Spleen (tissue), 11 donors: ENCODE data around the gene ADH7. TPM values are rescaled to one million over a fixed set of nuclear protein-coding genes. Genes with fewer than 3 reads are reported as not detected.

Experiments
- DNase-seq: peaks from one replicate; pipeline ENCODE4 v3.0.0-alpha.2; 2020
- H3K27ac ChIP-seq, 8 donors: fragments of 200-600 bp; sonication (generic) in 7 of 8; 1 replicate in 4 of 8; 2 replicates in 4 of 8; pipeline versions ENCODE4 v1.5.0 to v1.8.0; 2016 to 2021; ENCODE audit warnings: inconsistent platforms in 4 of 8, mild to moderate bottlenecking in 4 of 8, moderate library complexity in 1 of 8
- H3K27me3 ChIP-seq, 7 donors: fragments of 200-600 bp; sonication (generic) in 6 of 7; replicated peaks in 1 of 7; 1 replicate in 4 of 7; 2 replicates in 3 of 7; pipeline versions ENCODE4 v1.5.0 to v1.8.0; 2016 to 2021; ENCODE audit warnings: inconsistent platforms in 3 of 7, mild to moderate bottlenecking in 1 of 7
- H3K36me3 ChIP-seq, 6 donors: fragments of 200-600 bp; sonication (generic) in 5 of 6; 1 replicate in 4 of 6; 2 replicates in 2 of 6; pipeline versions ENCODE4 v1.5.0 to v1.8.0; 2016 to 2021; ENCODE audit warnings: inconsistent platforms in 2 of 6
- H3K4me1 ChIP-seq, 6 donors: fragments of 200-600 bp; sonication (generic) in 5 of 6; 1 replicate in 3 of 6; 2 replicates in 3 of 6; pipeline versions ENCODE4 v1.5.0 to v1.8.0; 2016 to 2021; ENCODE audit warnings: inconsistent platforms in 3 of 6
- H3K4me3 ChIP-seq, 8 donors: fragments of 200-600 bp; sonication (generic) in 7 of 8; 1 replicate in 4 of 8; 2 replicates in 4 of 8; pipeline versions ENCODE4 v1.5.0 to v1.8.0; 2016 to 2021; ENCODE audit warnings: inconsistent platforms in 4 of 8, mild to moderate bottlenecking in 4 of 8, moderate library complexity in 2 of 8
- H3K9me3 ChIP-seq, 8 donors: fragments of 200-600 bp; sonication (generic) in 7 of 8; 1 replicate in 4 of 8; 2 replicates in 4 of 8; pipeline versions ENCODE4 v1.5.0 to v1.8.0; 2016 to 2021; ENCODE audit warnings: inconsistent platforms in 4 of 8
- CTCF ChIP-seq, 11 experiments: fragments of 200-600 bp in 7 of 11; fragments of 450-650 bp in 4 of 11; sonication (generic) in 4 of 11; IDR thresholded peaks in 8 of 11; conservative IDR thresholded peaks in 3 of 11; 1 replicate in 7 of 11; 2 replicates in 4 of 11; pipeline versions ENCODE4 v1.4.0 to v1.8.0; 2016 to 2021; ENCODE audit warnings: antibody characterized with exemption in 11 of 11, inconsistent platforms in 4 of 11, mild to moderate bottlenecking in 1 of 11
- POLR2A ChIP-seq, 3 donors: fragments of 450-650 bp; IDR thresholded peaks; one replicate each; pipeline ENCODE4 v1.5.1; 2017; ENCODE audit warnings: antibody characterized with exemption in 3 of 3, mild to moderate bottlenecking in 1 of 3
- POLR2AphosphoS5 ChIP-seq, 3 donors: sonication (generic); formaldehyde crosslinking; IDR thresholded peaks; one replicate each; pipeline ENCODE4 v1.5.1; 2017; ENCODE audit warnings: antibody characterized with exemption in 3 of 3
- WGBS, 5 donors: extraction: QIAGEN DNeasy Blood & Tissue Kit in 3 of 5; methylation state at CpG; one replicate each; pipeline versions ENCODE4 v1.1.5 to v1.1.7; 2013 to 2018; 5-methylcytosine and 5-hydroxymethylcytosine counted together
- intact Hi-C: fragments of 100-400 bp; cut with DNase I; formaldehyde crosslinking; loops from one replicate; pipeline ENCODE4 v1.15.0; 2023; ENCODE audit warnings: low total_unique reads
- polyA plus RNA-seq, 3 donors: library from polyadenylated mRNA; stranded (reverse); fragments of 200-250 nt; gene quantifications; one replicate each; pipeline ENCODE4 v1.2.1, GENCODE V29; 2013
- total RNA-seq, 7 donors: library from RNA; depleted of rRNA in 3 of 7; stranded (reverse); fragments of >200 nt in 3 of 7; fragmentation: NEBNext Ultra II Directional in 4 of 7; extraction: Animal tissue kit (Norgen Biotek cat#: 25700) in 4 of 7; gene quantifications; one replicate each; pipeline versions ENCODE4 v1.1.0 to v1.2.1, GENCODE V29; 2016 to 2021
- donor health status: healthy with polysubstance abuse.
- donor health status: DM: no; HTN: no; CAD: no; lungs with moderate emphysema.
- donor health status: DM: no; HTN: no; CAD: no.
- donor health status: Bipolar disorder and iron deficiency.
- donor health status: healthy.
- donor health status: DM: no; HTN: no; CAD: no.
- donor health status: DM: yes; HTN: yes; CAD: no.

ADH7 gene
- total and polyA plus RNA-seq, 10 donors: 0.02 to 0.06 TPM; not detected in 8

GRCh38 chr4:99411041-99411440 lies 24.1 kb downstream of the ADH7 start:
- no peak for TF ChIP-seq POLR2A (IDR thresholded peaks at IDR 0.05)
- no peaks in the 10 kb centered on the region for H3K4me1 ChIP-seq
- intact Hi-C loops: no loop called here
- no peak overlapping the region for H3K27ac ChIP-seq
- H3K4me3 ChIP-seq: no peak overlapping the region
- no peaks in the 10 kb centered on the region for H3K36me3 ChIP-seq
- H3K27me3 ChIP-seq: no peaks in the 10 kb centered on the region
- H3K9me3 ChIP-seq: no peaks in the 10 kb centered on the region
- no peak for DNase-seq

GRCh38 chr4:99410075-99410474 lies 25.1 kb downstream of the ADH7 start:
- Histone ChIP-seq H3K27ac (no peak overlapping the region), H3K36me3 (no peaks in the 10 kb centered on the region), H3K9me3 (no peaks in the 10 kb centered on the region), H3K4me1 (peaks cover 0 to 6% (median 0%) of the 10 kb centered on the region in 6 donors), H3K4me3 (no peak overlapping the region), H3K27me3 (no peaks in the 10 kb centered on the region)
- TF ChIP-seq POLR2AphosphoS5 (IDR thresholded peaks at IDR 0.05) (no peak), CTCF (IDR thresholded peaks at IDR 0.05 in 8 of 11, conservative IDR thresholded peaks at IDR 0.05 in 3 of 11) (no peak), POLR2A (IDR thresholded peaks at IDR 0.05) (no peak)
- no peak for DNase-seq
- intact Hi-C loops: no loop called here
- WGBS, 5 donors: 87 to 91% (median 90%) methylated on average over 5 of the region's 5 CpGs

- Histone ChIP-seq H3K27me3 (no peaks in the 10 kb centered on the region), H3K27ac (no peak overlapping the region), H3K36me3 (no peaks in the 10 kb centered on the region), H3K4me3 (no peak overlapping the region), H3K9me3 (no peaks in the 10 kb centered on the region), H3K4me1 (peaks cover 0 to 19% (median 0%) of the 10 kb centered on the region in 6 donors)
- no peak for DNase-seq
- TF ChIP-seq POLR2A (IDR thresholded peaks at IDR 0.05): no peak
- TF ChIP-seq CTCF (IDR thresholded peaks at IDR 0.05 in 8 of 11, conservative IDR thresholded peaks at IDR 0.05 in 3 of 11): no peak
- TF ChIP-seq POLR2AphosphoS5 (IDR thresholded peaks at IDR 0.05): no peak
- intact Hi-C loops: loop anchor here (5.0 kb wide), 2 partner anchors 291 to 941 kb away; no protein-coding TSS in a partner anchor
Observed at GRCh38 chr4:99408346-99408745, 26.8 kb downstream of the ADH7 start.

- H3K4me1 ChIP-seq: peaks cover 0 to 19% (median 0%) of the 10 kb centered on the region in 6 donors
- no peaks in the 10 kb centered on the region for H3K9me3 ChIP-seq
- 36 to 42% (median 40%) methylated on average over 6 of the region's 6 CpGs for WGBS, 5 donors
- no peak overlapping the region for H3K4me3 ChIP-seq
- no peaks in the 10 kb centered on the region for H3K36me3 ChIP-seq
- peak overlapping the region in 5 of 8 donors; percentile 29 to 55 (median 41) for H3K27ac ChIP-seq
- DNase-seq: no peak
- intact Hi-C loops: loop anchor here (5.0 kb wide), 2 partner anchors 288 to 938 kb away; no protein-coding TSS in a partner anchor
- no peaks in the 10 kb centered on the region for H3K27me3 ChIP-seq
- peak in 1 of 3 donors; percentile 11 for TF ChIP-seq POLR2A (IDR thresholded peaks at IDR 0.05)
- no peak for TF ChIP-seq POLR2AphosphoS5 (IDR thresholded peaks at IDR 0.05)
- peak; percentile 74 to 97 (median 90) for TF ChIP-seq CTCF (IDR thresholded peaks at IDR 0.05 in 8 of 11, conservative IDR thresholded peaks at IDR 0.05 in 3 of 11)
Observed at GRCh38 chr4:99405433-99406115, 29.6 kb downstream of the ADH7 start.
